ENCODE results near the gene NFATC2.

NFATC2 gene

DNA sequence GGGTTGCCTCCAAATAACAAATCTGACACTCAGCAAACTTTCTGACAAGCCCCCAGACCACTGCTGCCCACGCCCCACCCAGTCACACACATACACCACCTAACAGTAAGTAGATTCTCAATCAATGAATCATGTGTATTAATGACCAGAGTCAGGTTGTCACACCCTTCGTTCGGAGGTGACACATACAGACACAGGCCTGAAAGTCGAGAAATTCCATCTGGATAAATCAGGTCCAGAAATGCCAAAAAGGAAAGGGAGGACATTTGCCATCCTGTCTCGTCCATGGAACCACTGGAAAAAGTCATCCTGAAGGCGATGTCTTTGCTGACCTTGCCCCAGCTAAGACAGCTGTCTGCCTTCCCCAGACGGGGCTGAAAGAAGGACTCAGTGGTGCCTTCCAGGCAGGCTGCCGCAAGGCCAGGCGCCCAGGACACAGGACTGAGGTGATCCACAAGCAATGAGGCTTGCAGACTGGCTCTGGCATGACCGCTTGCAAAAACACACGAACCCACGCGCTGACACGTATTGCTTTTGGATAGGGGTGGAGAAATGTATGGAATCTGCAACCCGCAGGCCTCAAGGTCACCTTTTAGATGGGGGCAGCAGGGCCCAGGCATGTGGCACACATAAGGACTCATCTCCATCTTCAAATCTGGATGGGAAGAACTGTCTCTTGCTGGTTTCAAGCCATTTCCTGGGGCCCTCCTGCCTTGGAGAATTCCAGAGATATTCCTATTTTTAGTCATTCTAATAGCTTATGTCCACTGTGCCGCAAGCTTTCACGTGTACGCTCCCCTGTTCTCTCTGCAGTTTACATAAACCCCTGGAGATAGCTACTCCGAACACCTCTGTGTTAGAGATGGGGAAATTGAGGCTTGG lies 9.0 kb downstream of the NFATC2 start:
- Histone ChIP-seq H3K36me3 (ENCODE audit: insufficient read depth, low read length) (no peaks in the 10 kb centered on the region), H3K27ac (ENCODE audit: low read depth, low read length) (peak overlapping the region; percentile 61), H3K9ac (ENCODE audit: low read length) (no peak overlapping the region), H3K9me3 (ENCODE audit: low read length) (peaks cover 3% of the 10 kb centered on the region), H3K27me3 (ENCODE audit: control insufficient read depth in 1 of 2, insufficient read depth in 2 of 2, low read length in 2 of 2) (no peaks in the 10 kb centered on the region), H3K4me3 (ENCODE audit: low read depth in 1 of 2, low read length in 2 of 2) (no peak overlapping the region), H3K4me1 (ENCODE audit: insufficient read depth, low read length) (no peaks in the 10 kb centered on the region)

DNA sequence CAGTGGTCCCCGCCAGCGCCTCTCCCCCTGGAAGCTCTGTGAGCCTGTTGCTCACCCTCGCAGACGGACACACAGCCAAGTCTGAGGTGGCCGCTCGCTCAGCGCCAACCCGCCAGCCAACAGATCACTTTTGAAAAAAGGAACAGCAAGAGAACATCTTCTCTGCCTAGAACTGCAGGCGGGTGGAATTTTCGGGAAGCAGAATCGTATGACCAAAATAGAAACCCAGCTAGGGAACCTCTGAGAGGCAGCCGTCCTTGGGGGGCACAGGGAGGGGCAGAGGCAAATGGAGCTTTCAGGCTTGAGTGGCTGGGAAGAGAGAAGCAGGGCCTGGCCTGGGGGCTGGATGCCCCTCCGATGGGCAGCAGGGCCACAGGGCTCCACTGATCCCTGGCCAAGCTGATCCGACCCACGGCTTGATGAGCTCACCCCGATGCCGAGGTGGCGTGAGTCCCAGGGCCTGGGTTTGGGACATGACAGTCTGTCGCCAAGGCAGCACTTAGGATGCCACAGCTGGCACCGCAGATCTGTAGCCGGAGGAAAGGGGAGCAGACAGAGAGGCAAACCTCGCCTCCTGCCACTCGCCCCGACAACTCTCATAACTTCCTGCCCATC lies 9.8 kb downstream of the NFATC2 start:
- H3K36me3 ChIP-seq (ENCODE audit: insufficient read depth, low read length): no peaks in the 10 kb centered on the region
- peak overlapping the region; percentile 27 for H3K27ac ChIP-seq (ENCODE audit: low read depth, low read length)
- no peaks in the 10 kb centered on the region for H3K27me3 ChIP-seq (ENCODE audit: control insufficient read depth in 1 of 2, insufficient read depth in 2 of 2, low read length in 2 of 2)
- H3K9ac ChIP-seq (ENCODE audit: low read length): no peak overlapping the region
- H3K4me3 ChIP-seq (ENCODE audit: low read depth in 1 of 2, low read length in 2 of 2): no peak overlapping the region
- no peaks in the 10 kb centered on the region for H3K9me3 ChIP-seq (ENCODE audit: low read length)
- no peaks in the 10 kb centered on the region for H3K4me1 ChIP-seq (ENCODE audit: insufficient read depth, low read length)

DNA sequence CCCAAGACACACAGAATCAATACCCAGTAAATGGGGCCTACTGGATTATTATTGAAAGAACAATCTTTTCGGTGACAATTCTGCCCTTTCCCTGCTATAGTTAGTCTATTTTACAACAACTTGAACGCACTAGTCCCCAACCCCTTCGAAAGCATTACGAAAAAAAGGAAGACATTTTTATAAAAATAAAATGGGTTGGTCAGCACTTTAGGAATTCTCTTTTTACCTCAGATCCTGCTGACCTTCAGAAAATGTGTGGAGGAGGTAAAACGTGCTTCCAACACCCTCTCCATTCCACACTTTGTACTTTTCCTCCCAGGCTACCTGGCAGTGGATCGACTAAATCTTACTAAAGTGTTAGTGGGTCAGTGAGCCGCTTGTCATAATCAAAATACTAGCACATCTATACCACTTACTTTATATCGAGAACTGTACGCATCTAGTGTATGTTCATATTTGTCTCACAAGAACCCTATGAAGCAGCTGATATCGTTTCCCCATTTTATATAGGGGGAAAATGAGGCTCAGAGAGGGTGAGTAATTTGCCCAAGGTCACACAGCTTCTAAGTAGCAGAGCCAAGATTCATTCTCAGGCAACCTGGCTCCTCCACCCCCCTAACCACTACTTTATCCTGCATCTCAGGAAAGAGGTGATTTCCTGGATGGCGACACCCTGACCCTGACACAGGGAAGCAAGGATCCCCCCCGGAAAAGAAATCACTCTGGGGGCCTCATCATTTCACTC lies 10.6 kb downstream of the NFATC2 start:
- H3K27me3 ChIP-seq (ENCODE audit: control insufficient read depth in 1 of 2, insufficient read depth in 2 of 2, low read length in 2 of 2): no peaks in the 10 kb centered on the region
- no peak overlapping the region for H3K9ac ChIP-seq (ENCODE audit: low read length)
- no peaks in the 10 kb centered on the region for H3K36me3 ChIP-seq (ENCODE audit: insufficient read depth, low read length)
- no peaks in the 10 kb centered on the region for H3K4me1 ChIP-seq (ENCODE audit: insufficient read depth, low read length)
- no peak overlapping the region for H3K4me3 ChIP-seq (ENCODE audit: low read depth in 1 of 2, low read length in 2 of 2)
- H3K9me3 ChIP-seq (ENCODE audit: low read length): no peaks in the 10 kb centered on the region
- no peak overlapping the region for H3K27ac ChIP-seq (ENCODE audit: low read depth, low read length)

DNA sequence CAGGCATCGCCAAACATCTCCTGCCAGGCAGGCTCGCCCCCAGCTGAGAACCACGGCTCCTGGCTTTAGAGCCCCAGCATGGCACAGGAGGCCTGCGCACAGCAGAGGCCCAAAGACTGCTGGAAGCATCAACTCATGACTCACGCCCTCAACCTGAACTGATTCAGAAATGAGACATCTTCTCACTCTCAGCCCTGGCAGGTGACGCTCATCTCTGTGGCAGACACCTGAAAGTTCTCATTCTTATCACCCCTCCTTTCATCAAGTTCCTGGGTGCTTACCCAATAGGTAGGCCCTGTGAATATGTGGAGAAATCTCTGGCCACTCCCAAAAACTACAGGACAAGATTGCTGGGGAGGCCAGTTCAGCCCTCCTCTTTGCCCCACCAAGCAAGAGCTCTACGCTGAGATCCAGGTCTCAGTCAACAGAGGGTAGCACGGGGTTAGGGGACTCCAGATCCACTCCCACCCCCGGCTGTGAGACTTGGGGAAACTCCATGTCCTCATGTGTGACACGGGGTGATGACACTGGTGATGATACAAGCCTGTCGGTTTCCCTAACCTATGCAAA lies 11.3 kb downstream of the NFATC2 start:
- Histone ChIP-seq H3K4me1 (ENCODE audit: insufficient read depth, low read length) (no peaks in the 10 kb centered on the region), H3K27me3 (ENCODE audit: control insufficient read depth in 1 of 2, insufficient read depth in 2 of 2, low read length in 2 of 2) (no peaks in the 10 kb centered on the region), H3K4me3 (ENCODE audit: low read depth in 1 of 2, low read length in 2 of 2) (no peak overlapping the region), H3K9me3 (ENCODE audit: low read length) (no peaks in the 10 kb centered on the region), H3K27ac (ENCODE audit: low read depth, low read length) (no peak overlapping the region), H3K9ac (ENCODE audit: low read length) (no peak overlapping the region), H3K36me3 (ENCODE audit: insufficient read depth, low read length) (no peaks in the 10 kb centered on the region)

DNA sequence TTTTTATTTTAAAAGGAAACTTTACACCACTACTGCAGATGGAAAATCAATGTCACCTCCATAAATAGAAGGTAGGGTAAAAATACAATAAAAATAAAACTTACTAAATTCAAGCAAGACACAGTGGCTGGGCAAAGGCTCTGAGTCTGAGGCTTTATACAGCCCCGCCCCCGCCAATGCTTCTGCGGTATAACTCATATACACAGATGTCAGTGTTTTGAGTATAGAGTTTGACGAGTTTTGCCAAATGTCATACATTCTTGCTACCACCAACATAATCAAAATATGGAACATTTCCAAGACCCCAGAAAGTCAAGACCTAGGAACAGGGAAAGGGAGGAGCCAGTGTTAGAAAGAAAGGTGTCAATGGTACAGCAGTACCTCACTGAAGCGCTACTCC lies 12.8 kb downstream of the NFATC2 start:
- H3K36me3 ChIP-seq (ENCODE audit: insufficient read depth, low read length): no peaks in the 10 kb centered on the region
- H3K4me1 ChIP-seq (ENCODE audit: insufficient read depth, low read length): no peaks in the 10 kb centered on the region
- no peaks in the 10 kb centered on the region for H3K27me3 ChIP-seq (ENCODE audit: control insufficient read depth in 1 of 2, insufficient read depth in 2 of 2, low read length in 2 of 2)
- no peak overlapping the region for H3K27ac ChIP-seq (ENCODE audit: low read depth, low read length)
- no peaks in the 10 kb centered on the region for H3K9me3 ChIP-seq (ENCODE audit: low read length)
- no peak overlapping the region for H3K4me3 ChIP-seq (ENCODE audit: low read depth in 1 of 2, low read length in 2 of 2)
- no peak overlapping the region for H3K9ac ChIP-seq (ENCODE audit: low read length)

DNA sequence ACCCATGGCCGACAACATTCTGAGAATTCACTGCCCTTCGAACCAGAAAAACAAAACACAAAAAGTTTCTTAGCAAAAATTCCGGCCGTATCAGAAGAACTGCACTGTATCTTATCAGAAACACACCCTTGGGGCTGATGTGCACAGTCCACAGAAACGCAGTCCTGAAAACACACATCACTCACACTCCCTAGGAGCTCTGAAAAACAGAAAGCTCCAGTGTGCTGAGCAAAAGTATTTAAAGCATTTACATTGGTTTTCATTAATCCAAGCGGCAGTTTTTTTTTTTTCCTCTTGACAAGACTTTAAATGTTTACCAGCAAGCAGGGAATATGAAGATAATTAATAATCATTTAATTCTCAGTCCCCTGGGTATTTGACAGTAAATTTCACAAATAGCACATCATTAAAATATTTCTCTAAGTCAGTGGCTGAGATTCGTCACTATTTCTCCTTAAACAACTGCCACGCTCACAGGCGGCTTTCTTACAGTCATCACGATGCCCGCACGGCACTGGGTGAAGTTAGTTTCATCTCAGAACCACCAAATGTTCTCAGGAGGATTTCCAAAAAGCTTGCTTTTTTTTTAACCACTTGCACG lies 13.3 kb downstream of the NFATC2 start:
- Histone ChIP-seq H3K9ac (ENCODE audit: low read length) (no peak overlapping the region), H3K36me3 (ENCODE audit: insufficient read depth, low read length) (no peaks in the 10 kb centered on the region), H3K4me3 (ENCODE audit: low read depth in 1 of 2, low read length in 2 of 2) (no peak overlapping the region), H3K9me3 (ENCODE audit: low read length) (no peaks in the 10 kb centered on the region), H3K27me3 (ENCODE audit: control insufficient read depth in 1 of 2, insufficient read depth in 2 of 2, low read length in 2 of 2) (no peaks in the 10 kb centered on the region), H3K4me1 (ENCODE audit: insufficient read depth, low read length) (no peaks in the 10 kb centered on the region), H3K27ac (ENCODE audit: low read depth, low read length) (no peak overlapping the region)

DNA sequence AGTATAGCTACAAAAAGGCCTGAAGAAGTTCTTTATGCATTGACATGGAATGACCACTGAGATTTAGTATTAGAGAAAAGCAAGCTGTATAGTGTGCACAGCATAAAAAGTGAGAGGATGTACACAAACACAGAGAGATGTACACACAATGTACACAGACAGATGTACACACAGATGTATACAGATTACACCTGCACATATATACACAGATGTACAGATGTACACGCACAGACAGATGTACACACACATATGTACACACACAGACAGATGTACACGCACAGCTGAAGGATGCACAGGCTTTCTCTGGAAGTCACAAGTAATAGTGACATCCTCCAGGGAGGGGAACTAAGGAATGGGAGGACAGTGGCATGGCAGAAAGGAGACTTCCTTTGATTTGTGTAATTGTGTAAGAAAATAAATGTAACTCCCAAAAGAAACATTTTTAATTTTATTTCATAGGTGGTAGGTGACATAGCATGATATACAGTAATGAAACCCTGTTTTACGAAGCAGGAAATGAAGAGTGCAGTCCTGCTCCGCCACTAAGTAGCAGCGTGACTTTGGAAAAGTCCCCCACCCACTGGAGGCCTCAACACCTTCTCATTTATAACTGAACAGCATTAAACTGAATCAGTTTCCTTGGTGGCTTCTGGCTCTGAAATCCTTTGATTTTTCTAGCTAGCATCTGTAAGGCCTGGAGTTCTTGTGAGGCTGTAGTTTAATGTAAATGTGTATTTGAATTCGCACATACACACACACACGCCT lies 14.1 kb downstream of the NFATC2 start:
- no peak overlapping the region for H3K27ac ChIP-seq (ENCODE audit: low read depth, low read length)
- H3K4me3 ChIP-seq (ENCODE audit: low read depth in 1 of 2, low read length in 2 of 2): no peak overlapping the region
- no peaks in the 10 kb centered on the region for H3K4me1 ChIP-seq (ENCODE audit: insufficient read depth, low read length)

DNA sequence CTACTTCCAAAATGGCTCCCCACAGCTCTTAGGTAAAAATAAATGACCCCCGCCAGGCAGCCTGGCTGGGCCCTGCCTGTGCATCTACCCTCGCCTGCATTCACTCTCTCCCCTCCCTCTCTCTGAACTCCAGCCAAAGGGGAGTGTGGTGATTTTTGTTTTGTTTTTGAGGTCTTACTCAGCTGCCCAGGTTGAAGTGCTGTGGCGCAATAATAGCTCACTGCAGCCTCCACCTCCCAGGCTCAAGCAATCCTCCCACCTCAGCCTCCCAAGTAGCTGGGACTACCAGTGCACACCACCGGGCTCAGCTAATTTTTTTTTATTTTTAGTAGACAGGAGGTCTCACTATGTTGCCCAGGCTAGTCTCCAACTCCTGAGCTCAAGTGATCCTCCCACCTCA lies 15.8 kb downstream of the NFATC2 start:
- Histone ChIP-seq H3K36me3 (ENCODE audit: insufficient read depth, low read length) (peaks cover 5% of the 10 kb centered on the region), H3K27me3 (ENCODE audit: control insufficient read depth in 1 of 2, insufficient read depth in 2 of 2, low read length in 2 of 2) (no peaks in the 10 kb centered on the region), H3K9me3 (ENCODE audit: low read length) (no peaks in the 10 kb centered on the region), H3K4me1 (ENCODE audit: insufficient read depth, low read length) (no peaks in the 10 kb centered on the region), H3K4me3 (ENCODE audit: low read depth in 1 of 2, low read length in 2 of 2) (no peak overlapping the region), H3K9ac (ENCODE audit: low read length) (no peak overlapping the region), H3K27ac (ENCODE audit: low read depth, low read length) (no peak overlapping the region)

More for the DNA sequence above, 14.1 kb downstream of the NFATC2 start:
- H3K9ac ChIP-seq (ENCODE audit: low read length): no peak overlapping the region
- H3K27me3 ChIP-seq (ENCODE audit: control insufficient read depth in 1 of 2, insufficient read depth in 2 of 2, low read length in 2 of 2): no peaks in the 10 kb centered on the region
- no peaks in the 10 kb centered on the region for H3K36me3 ChIP-seq (ENCODE audit: insufficient read depth, low read length)
- H3K9me3 ChIP-seq (ENCODE audit: low read length): no peaks in the 10 kb centered on the region

DNA sequence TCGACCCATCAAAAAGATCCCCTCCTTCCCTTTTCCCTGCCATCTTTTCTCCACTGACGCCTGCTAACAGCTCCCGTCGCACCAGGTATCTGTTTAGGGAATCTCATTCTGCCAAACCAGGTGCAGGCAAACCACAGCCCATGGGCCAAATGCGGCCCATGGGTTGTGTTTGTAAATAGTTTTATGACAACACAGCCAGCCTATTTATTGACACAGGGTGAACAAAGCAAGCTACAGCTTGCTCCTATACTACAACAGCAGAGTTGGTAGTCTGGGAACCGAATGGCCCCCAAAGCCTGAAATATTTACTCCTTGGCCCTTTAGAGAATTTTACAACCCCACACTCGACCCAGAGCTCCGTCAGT lies 16.4 kb downstream of the NFATC2 start:
- no peak overlapping the region for H3K27ac ChIP-seq (ENCODE audit: low read depth, low read length)
- no peak overlapping the region for H3K9ac ChIP-seq (ENCODE audit: low read length)
- no peak overlapping the region for H3K4me3 ChIP-seq (ENCODE audit: low read depth in 1 of 2, low read length in 2 of 2)

DNA sequence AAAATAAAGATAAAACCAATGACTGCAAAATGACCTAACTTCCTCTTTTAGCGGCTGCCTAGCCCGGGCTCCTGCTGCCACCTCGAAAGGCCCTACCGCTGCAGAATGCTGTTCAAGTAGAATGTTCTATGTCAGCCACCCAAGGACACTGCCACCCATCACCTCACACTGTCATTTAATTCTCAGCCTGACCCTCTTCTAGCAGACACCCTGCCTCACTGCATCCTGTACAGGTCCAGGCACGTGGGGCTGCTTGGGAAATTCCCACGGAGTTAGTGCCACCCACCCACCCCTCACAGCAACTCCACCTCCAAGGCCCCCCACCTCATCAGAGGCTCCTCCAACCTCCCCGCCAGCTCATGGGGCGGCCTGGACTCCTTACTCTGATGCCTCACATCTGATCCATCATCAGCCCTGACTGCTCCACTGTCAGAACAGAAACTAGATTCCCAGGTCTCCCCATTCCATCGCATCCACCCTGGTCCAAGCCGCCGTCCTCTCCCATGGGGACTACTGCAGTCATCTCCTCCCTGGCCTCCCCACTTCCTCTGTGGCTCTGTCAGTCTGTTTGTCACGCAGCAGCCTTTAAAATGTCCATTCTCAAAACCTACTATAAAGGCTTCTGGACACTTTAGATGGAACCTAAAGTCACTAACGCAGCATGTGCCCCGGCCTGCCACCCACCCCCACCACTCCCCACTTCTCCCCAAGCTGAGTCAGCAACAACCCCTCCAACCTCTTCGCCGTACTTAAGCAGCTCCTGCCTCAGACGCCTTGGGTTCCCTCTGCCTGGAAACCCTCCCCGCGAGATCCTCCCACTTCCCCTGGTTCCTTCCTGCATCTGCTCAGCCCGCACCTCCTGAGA lies 17.0 kb downstream of the NFATC2 start:
- no peaks in the 10 kb centered on the region for H3K4me1 ChIP-seq (ENCODE audit: insufficient read depth, low read length)
- H3K27me3 ChIP-seq (ENCODE audit: control insufficient read depth in 1 of 2, insufficient read depth in 2 of 2, low read length in 2 of 2): no peaks in the 10 kb centered on the region
- H3K9ac ChIP-seq (ENCODE audit: low read length): no peak overlapping the region
- no peak overlapping the region for H3K27ac ChIP-seq (ENCODE audit: low read depth, low read length)
- H3K9me3 ChIP-seq (ENCODE audit: low read length): no peaks in the 10 kb centered on the region
- H3K4me3 ChIP-seq (ENCODE audit: low read depth in 1 of 2, low read length in 2 of 2): no peak overlapping the region
- peaks cover 5% of the 10 kb centered on the region for H3K36me3 ChIP-seq (ENCODE audit: insufficient read depth, low read length)

More for the DNA sequence above, 16.4 kb downstream of the NFATC2 start:
- no peaks in the 10 kb centered on the region for H3K27me3 ChIP-seq (ENCODE audit: control insufficient read depth in 1 of 2, insufficient read depth in 2 of 2, low read length in 2 of 2)
- no peaks in the 10 kb centered on the region for H3K4me1 ChIP-seq (ENCODE audit: insufficient read depth, low read length)
- no peaks in the 10 kb centered on the region for H3K9me3 ChIP-seq (ENCODE audit: low read length)
- H3K36me3 ChIP-seq (ENCODE audit: insufficient read depth, low read length): peaks cover 5% of the 10 kb centered on the region

All from muscle layer of colon (tissue), 2 donors.